Measurements from ENCODE around the gene SMR3B. TPM values are rescaled to one million over a fixed set of nuclear protein-coding genes. Genes with fewer than 3 reads are reported as not detected.

SMR3B gene
- total RNA-seq, 2 donors from 2014 or later, result not detected

- Histone ChIP-seq H3K27ac (no peak overlapping the region), H3K36me3 (no peaks in the 10 kb centered on the region), H3K9me3 (no peaks in the 10 kb centered on the region), H3K27me3 (no peaks in the 10 kb centered on the region), H3K4me1 (no peaks in the 10 kb centered on the region), H3K4me3 (no peak overlapping the region)
- no peak for DNase-seq (ENCODE audit: low spot score)
- TF ChIP-seq, protein P1, sequence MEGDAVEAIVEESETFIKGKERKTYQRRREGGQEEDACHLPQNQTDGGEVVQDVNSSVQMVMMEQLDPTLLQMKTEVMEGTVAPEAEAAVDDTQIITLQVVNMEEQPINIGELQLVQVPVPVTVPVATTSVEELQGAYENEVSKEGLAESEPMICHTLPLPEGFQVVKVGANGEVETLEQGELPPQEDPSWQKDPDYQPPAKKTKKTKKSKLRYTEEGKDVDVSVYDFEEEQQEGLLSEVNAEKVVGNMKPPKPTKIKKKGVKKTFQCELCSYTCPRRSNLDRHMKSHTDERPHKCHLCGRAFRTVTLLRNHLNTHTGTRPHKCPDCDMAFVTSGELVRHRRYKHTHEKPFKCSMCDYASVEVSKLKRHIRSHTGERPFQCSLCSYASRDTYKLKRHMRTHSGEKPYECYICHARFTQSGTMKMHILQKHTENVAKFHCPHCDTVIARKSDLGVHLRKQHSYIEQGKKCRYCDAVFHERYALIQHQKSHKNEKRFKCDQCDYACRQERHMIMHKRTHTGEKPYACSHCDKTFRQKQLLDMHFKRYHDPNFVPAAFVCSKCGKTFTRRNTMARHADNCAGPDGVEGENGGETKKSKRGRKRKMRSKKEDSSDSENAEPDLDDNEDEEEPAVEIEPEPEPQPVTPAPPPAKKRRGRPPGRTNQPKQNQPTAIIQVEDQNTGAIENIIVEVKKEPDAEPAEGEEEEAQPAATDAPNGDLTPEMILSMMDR (IDR thresholded peaks at IDR 0.05), result no peak
Measured at GRCh38 chr4:70405765-70406164, 22.8 kb downstream of the SMR3B start.

DNA sequence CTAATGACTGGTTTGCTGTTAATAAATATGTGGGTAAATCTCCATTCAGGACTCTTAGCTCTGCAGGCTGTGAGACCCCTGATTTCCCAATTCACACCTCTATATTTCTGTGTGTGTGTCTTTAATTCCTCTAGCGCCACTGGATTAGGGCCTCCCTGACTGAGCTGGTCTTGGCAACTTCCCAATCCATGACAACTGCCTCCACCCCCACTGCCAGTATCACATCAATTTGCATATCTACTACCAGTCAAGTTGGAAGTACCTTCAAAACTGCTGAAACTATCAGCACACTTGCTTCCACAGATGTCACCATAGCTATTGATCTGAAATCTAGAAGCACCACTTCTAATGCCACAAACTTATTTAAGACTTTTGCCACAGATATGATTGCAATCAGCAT lies 42.4 kb downstream of the SMR3B start:
- TF ChIP-seq, protein P1 (IDR thresholded peaks at IDR 0.05), result no peak
- Histone ChIP-seq H3K27ac (no peak overlapping the region), H3K36me3 (no peaks in the 10 kb centered on the region), H3K4me1 (no peaks in the 10 kb centered on the region), H3K27me3 (no peaks in the 10 kb centered on the region), H3K4me3 (no peak overlapping the region), H3K9me3 (peaks cover 0 to 3% of the 10 kb centered on the region in 2 donors)
- no peak for DNase-seq (ENCODE audit: low spot score)

DNA sequence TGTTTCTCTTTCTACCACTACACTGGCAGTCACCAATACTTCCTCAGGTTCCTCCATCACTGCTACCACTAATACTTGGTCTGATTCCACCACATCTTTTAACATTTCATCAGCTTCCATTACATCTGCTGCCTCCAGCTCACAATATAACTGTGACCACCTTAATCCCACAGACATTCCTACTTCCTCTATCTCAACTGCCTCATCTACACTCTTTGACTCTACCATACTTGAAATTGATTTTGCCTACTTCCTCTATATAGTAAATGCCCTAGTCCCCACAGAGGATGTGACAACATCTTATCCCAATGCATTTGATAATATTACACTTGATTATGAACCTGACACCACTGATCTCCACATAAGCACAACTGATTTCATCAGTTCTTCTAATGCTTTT lies 43.9 kb downstream of the SMR3B start:
- Histone ChIP-seq H3K4me1 (no peaks in the 10 kb centered on the region), H3K36me3 (no peaks in the 10 kb centered on the region), H3K9me3 (peaks cover 0 to 3% of the 10 kb centered on the region in 2 donors), H3K27ac (no peak overlapping the region), H3K4me3 (no peak overlapping the region), H3K27me3 (no peaks in the 10 kb centered on the region)
- TF ChIP-seq, protein P1 (IDR thresholded peaks at IDR 0.05), result no peak
- no peak for DNase-seq (ENCODE audit: low spot score)

DNA sequence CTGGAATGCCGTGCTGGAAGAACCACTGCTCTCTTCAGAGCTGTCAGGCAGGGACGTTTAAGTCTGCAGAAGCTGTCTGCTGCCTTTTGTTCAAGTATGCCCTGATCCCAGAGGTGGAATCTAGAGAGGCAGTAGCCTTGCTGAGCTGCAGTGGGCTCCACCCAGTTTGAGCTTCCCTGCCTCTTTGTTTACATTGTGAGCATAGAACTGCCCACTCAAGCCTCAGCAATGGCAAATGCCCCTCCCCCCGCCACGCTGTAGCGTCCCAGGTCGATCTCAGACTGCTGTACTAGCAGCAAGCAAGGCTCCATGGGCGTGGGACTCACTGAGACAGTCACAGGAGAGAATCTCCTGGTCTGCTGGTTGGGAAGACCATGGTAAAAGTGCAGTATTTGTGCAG lies 54.3 kb downstream of the SMR3B start:
- no peaks in the 10 kb centered on the region for H3K9me3 ChIP-seq
- no peak overlapping the region for H3K27ac ChIP-seq
- no peak for DNase-seq (ENCODE audit: low spot score)
- TF ChIP-seq, protein P1 (IDR thresholded peaks at IDR 0.05), result no peak
- no peak overlapping the region for H3K4me3 ChIP-seq
- no peaks in the 10 kb centered on the region for H3K27me3 ChIP-seq
- no peaks in the 10 kb centered on the region for H3K4me1 ChIP-seq
- no peaks in the 10 kb centered on the region for H3K36me3 ChIP-seq

Other genes starting within 250 kb of the SMR3B start
- not detected for gene PRR27, start 228.9 kb upstream of the SMR3B start, total RNA-seq
- gene ODAM, start 187.4 kb upstream of the SMR3B start, total RNA-seq, result not detected
- not detected for gene FDCSP, start 157.0 kb upstream of the SMR3B start, total RNA-seq
- not detected for gene CSN3, start 140.5 kb upstream of the SMR3B start, total RNA-seq
- gene CABS1, start 48.1 kb upstream of the SMR3B start, total RNA-seq, result not detected
- not detected for gene SMR3A, start 22.4 kb upstream of the SMR3B start, total RNA-seq
- not detected for gene OPRPN, start 14.8 kb downstream of the SMR3B start, total RNA-seq
- not detected for gene MUC7, start 89.1 kb downstream of the SMR3B start, total RNA-seq
- gene AMTN, start 135.4 kb downstream of the SMR3B start, total RNA-seq, result not detected
- gene AMBN, start 209.1 kb downstream of the SMR3B start, total RNA-seq, result not detected
- 10 to 100 TPM in 1 of 2 donors, 1 to 10 TPM in 1; 8.9 to 13.5 TPM for gene ENAM, start 245.6 kb downstream of the SMR3B start, total RNA-seq

All from right atrium auricular region (tissue), 2 donors.